WTC11 (cell line): ENCODE data around the gene THUMPD3. TPM values are rescaled to one million over a fixed set of nuclear protein-coding genes. Genes with fewer than 3 reads are reported as not detected.

ENCODE experiments used
- ATAC-seq: fragments of 200-7000 bp; cut with Tn5 transposase; 2 replicates; pipeline ENCODE4 v1.10.0; 2021; ENCODE audit warnings: mild to moderate bottlenecking, moderate library complexity
- CTCF ChIA-PET: fragments of 300-600 bp; sonication (Branson Sonifier 250); formaldehyde crosslinking; loops from one replicate; lab custom pipeline; 2021; ENCODE audit warnings: antibody characterized with exemption; lab: Charles Lee
- POLR2A ChIA-PET: fragments of 350-600 bp; sonication (Branson Sonifier 250); formaldehyde crosslinking; loops from one replicate; lab custom pipeline; 2021; ENCODE audit warnings: antibody characterized with exemption; lab: Charles Lee
- DNase-seq: peaks from one replicate; pipeline ENCODE4 v3.0.0; 2021; ENCODE audit warnings: low spot score
- H3K27ac Mint-ChIP-seq: 2 replicates; pipeline ENCODE4 v1.8.0; 2021; ENCODE audit warnings: mixed read lengths
- H3K27me3 Mint-ChIP-seq: 2 replicates; pipeline ENCODE4 v1.8.0; 2021; ENCODE audit warnings: low read depth, mild to moderate bottlenecking, moderate library complexity, mixed read lengths
- H3K36me3 Mint-ChIP-seq: 2 replicates; pipeline ENCODE4 v1.8.0; 2021; ENCODE audit warnings: mixed read lengths
- H3K4me1 Mint-ChIP-seq: 2 replicates; pipeline ENCODE4 v1.8.0; 2022; ENCODE audit warnings: mixed read lengths
- H3K4me3 Mint-ChIP-seq: 2 replicates; pipeline ENCODE4 v1.8.0; 2021; ENCODE audit warnings: mild to moderate bottlenecking, moderate library complexity, mixed read lengths
- H3K9me3 Mint-ChIP-seq: 2 replicates; pipeline ENCODE4 v1.8.0; 2021; ENCODE audit warnings: mixed read lengths
- ATF6 ChIP-seq: sonication (generic); formaldehyde crosslinking; IDR thresholded peaks from 2 replicates; pipeline ENCODE4 v1.8.1; 2023; ENCODE audit warnings: mild to moderate bottlenecking, missing genetic modification reagents
- CTCF ChIP-seq: fragments of 200-600 bp; IDR thresholded peaks from 2 replicates; pipeline ENCODE4 v1.8.0; 2022; ENCODE audit warnings: antibody characterized with exemption
- E2F1 ChIP-seq: sonication (generic); formaldehyde crosslinking; IDR thresholded peaks from 2 replicates; pipeline ENCODE4 v1.8.0; 2022; ENCODE audit warnings: mild to moderate bottlenecking, missing genetic modification reagents
- FOXJ3 ChIP-seq: sonication (generic); formaldehyde crosslinking; IDR thresholded peaks from 2 replicates; pipeline ENCODE4 v1.9.0; 2021; ENCODE audit warnings: missing genetic modification reagents, mild to moderate bottlenecking, borderline replicate concordance
- JUN ChIP-seq: sonication (generic); formaldehyde crosslinking; IDR thresholded peaks from 2 replicates; pipeline ENCODE4 v1.8.0; 2023; ENCODE audit warnings: mild to moderate bottlenecking, missing genetic modification reagents
- MLX ChIP-seq: sonication (generic); formaldehyde crosslinking; IDR thresholded peaks from 2 replicates; pipeline ENCODE4 v1.8.1; 2023; ENCODE audit warnings: mild to moderate bottlenecking, missing genetic modification reagents, moderate library complexity
- MXD4 ChIP-seq: fragments of 250-450 bp; sonication (Bioruptor Pico); IDR thresholded peaks from 2 replicates; pipeline ENCODE4 v1.8.0; 2021; ENCODE audit warnings: mild to moderate bottlenecking, moderate library complexity, borderline replicate concordance
- NFATC4 ChIP-seq: fragments of 250-450 bp; sonication (Bioruptor Pico); IDR thresholded peaks from 2 replicates; pipeline ENCODE4 v1.9.0; 2021; ENCODE audit warnings: mild to moderate bottlenecking
- NR2C2 ChIP-seq: sonication (generic); formaldehyde crosslinking; IDR thresholded peaks from 2 replicates; pipeline ENCODE4 v1.8.0; 2022; ENCODE audit warnings: mild to moderate bottlenecking, missing genetic modification reagents
- PRRX2 ChIP-seq: fragments of 250-450 bp; sonication (Bioruptor Pico); IDR thresholded peaks from 2 replicates; pipeline ENCODE4 v1.8.0; 2021; ENCODE audit warnings: mild to moderate bottlenecking
- SMAD4 ChIP-seq: sonication (generic); formaldehyde crosslinking; IDR thresholded peaks from 2 replicates; pipeline ENCODE4 v1.8.0; 2022; ENCODE audit warnings: mild to moderate bottlenecking, missing genetic modification reagents
- SOX15 ChIP-seq: fragments of 250-450 bp; sonication (Bioruptor Pico); IDR thresholded peaks from 2 replicates; pipeline ENCODE4 v1.9.0; 2021; ENCODE audit warnings: mild to moderate bottlenecking
- TP53 ChIP-seq: sonication (generic); formaldehyde crosslinking; IDR thresholded peaks from 2 replicates; pipeline ENCODE4 v1.8.1; 2023; ENCODE audit warnings: mild to moderate bottlenecking, missing genetic modification reagents
- USF2 ChIP-seq: sonication (generic); formaldehyde crosslinking; IDR thresholded peaks from 2 replicates; pipeline ENCODE4 v1.8.1; 2023; ENCODE audit warnings: mild to moderate bottlenecking, missing genetic modification reagents, moderate library complexity
- ZNF121 ChIP-seq: sonication (generic); formaldehyde crosslinking; IDR thresholded peaks from 2 replicates; pipeline ENCODE4 v1.8.0; 2023; ENCODE audit warnings: missing genetic modification reagents
- ZNF219 ChIP-seq: sonication (generic); formaldehyde crosslinking; IDR thresholded peaks from 2 replicates; pipeline ENCODE4 v1.8.0; 2023; ENCODE audit warnings: missing genetic modification reagents, mild to moderate bottlenecking, borderline replicate concordance
- ZNF281 ChIP-seq: sonication (generic); formaldehyde crosslinking; IDR thresholded peaks from 2 replicates; pipeline ENCODE4 v1.8.0; 2023; ENCODE audit warnings: mild to moderate bottlenecking, missing genetic modification reagents
- total RNA-seq: library from RNA; stranded (reverse); gene quantifications from 3 replicates; pipeline ENCODE4 v1.2.3, GENCODE V29; 2021
- TF ChIP-seq, protein P1 (sequence below): sonication (generic); formaldehyde crosslinking; IDR thresholded peaks from 2 replicates; pipeline ENCODE4 v1.8.1; 2022; ENCODE audit warnings: mild to moderate bottlenecking, moderate library complexity, missing genetic modification reagents

THUMPD3 gene
- total RNA-seq, 1 experiment from 2014 or later: 67.5 TPM

DNA sequence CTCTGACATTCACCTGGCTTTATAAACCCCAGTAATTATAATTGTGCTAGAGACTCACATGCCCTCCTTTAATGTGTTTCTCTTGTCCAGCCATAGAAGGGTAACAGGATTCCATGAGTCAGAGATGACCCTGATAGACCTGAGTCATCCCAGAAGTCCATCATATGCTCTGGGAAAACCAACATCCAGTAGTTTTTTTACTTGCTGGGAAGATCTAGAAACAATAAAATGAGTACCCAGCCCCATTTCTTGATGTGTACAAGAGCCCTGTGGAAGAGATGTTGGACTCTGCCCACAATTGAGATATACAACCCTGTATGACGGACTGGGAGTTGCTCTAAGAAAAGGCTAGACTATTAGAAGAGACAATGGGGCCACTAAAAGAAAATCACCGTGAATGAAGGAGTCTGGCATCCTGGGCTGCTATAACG is 22.4 kb upstream of the THUMPD3 start (continued):
- TF ChIP-seq, protein P1, sequence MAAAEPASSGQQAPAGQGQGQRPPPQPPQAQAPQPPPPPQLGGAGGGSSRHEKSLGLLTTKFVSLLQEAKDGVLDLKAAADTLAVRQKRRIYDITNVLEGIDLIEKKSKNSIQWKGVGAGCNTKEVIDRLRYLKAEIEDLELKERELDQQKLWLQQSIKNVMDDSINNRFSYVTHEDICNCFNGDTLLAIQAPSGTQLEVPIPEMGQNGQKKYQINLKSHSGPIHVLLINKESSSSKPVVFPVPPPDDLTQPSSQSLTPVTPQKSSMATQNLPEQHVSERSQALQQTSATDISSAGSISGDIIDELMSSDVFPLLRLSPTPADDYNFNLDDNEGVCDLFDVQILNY (CRISPR knock-in tag): no peak
- TF ChIP-seq ATF6: no peak

- no peak overlapping the region for H3K4me3 Mint-ChIP-seq
- no peak overlapping the region for H3K27ac Mint-ChIP-seq
- ChIA-PET POLR2A (no interaction called here), CTCF (interaction anchor here (1.1 kb wide), 1 partner anchor 9 kb away, joined by 4 read pairs; no protein-coding TSS in a partner anchor)
- peaks cover 2% of the 10 kb centered on the region; the same call in 1 of the 2 replicates for H3K9me3 Mint-ChIP-seq
- TF ChIP-seq MXD4 (CRISPR knock-in tag): no peak
- no peak for TF ChIP-seq ZNF281 (CRISPR knock-in tag)
- TF ChIP-seq SOX15 (CRISPR knock-in tag): no peak
- TF ChIP-seq MLX (CRISPR knock-in tag): no peak
- TF ChIP-seq USF2 (CRISPR knock-in tag): no peak
- no peak for TF ChIP-seq ZNF219 (CRISPR knock-in tag)
- ATAC-seq (no peak), DNase-seq (no peak)
- 0 out of 2 replicates have a peak, but pooled peaks cover 6% of the 10 kb centered on the region for H3K4me1 Mint-ChIP-seq
- H3K36me3 Mint-ChIP-seq: no peaks in the 10 kb centered on the region
- H3K27me3 Mint-ChIP-seq: peaks cover 4% of the 10 kb centered on the region; the same call in 1 of the 2 replicates
These were observed 20.2 kb upstream of the THUMPD3 start for GRCh38 chr3:9342696-9343095.

- 0 out of 2 replicates have a peak, but pooled peaks cover 6% of the 10 kb centered on the region for H3K4me1 Mint-ChIP-seq
- H3K27me3 Mint-ChIP-seq: peaks cover 4% of the 10 kb centered on the region; the same call in 1 of the 2 replicates
- no peak overlapping the region for H3K4me3 Mint-ChIP-seq
- H3K9me3 Mint-ChIP-seq: no peaks in the 10 kb centered on the region
- CTCF ChIA-PET: interaction anchor here (1.1 kb wide), 1 partner anchor 9 kb away, joined by 4 read pairs; no protein-coding TSS in a partner anchor
- POLR2A ChIA-PET: no interaction called here
- no peak overlapping the region for H3K27ac Mint-ChIP-seq
- ATAC-seq (no peak), DNase-seq (no peak)
- no peaks in the 10 kb centered on the region for H3K36me3 Mint-ChIP-seq
- TF ChIP-seq MLX (CRISPR knock-in tag) (no peak), FOXJ3 (CRISPR knock-in tag) (no peak), PRRX2 (no peak), E2F1 (CRISPR knock-in tag) (no peak), JUN (CRISPR knock-in tag) (no peak), NR2C2 (no peak), ZNF281 (CRISPR knock-in tag) (no peak), TP53 (CRISPR knock-in tag) (no peak), CTCF (no peak), NFATC4 (no peak), SMAD4 (CRISPR knock-in tag) (no peak), ZNF121 (CRISPR knock-in tag) (no peak)
These were observed 19.7 kb upstream of the THUMPD3 start for GRCh38 chr3:9343115-9343514.
